Stimulated activated naive CD8-positive, alpha-beta T cell treated with anti-CD3 and anti-CD28 coated beads, Interleukin-15, amount 100 ng/mL, for 72 hours (primary cell): ENCODE results near the gene CHI3L1.

ENCODE experiments used
- ATAC-seq: fragments of 150-1000 bp; cut with Tn5 transposase; 2 replicates; pipeline ENCODE4 v1.10.0; 2021; ENCODE audit warnings: mild to moderate bottlenecking, moderate library complexity
- DNase-seq, 2 donors: peaks; one replicate each; pipeline ENCODE4 v3.0.0; 2021 to 2022
- H3K27ac Mint-ChIP-seq, 2 donors: one replicate each; pipeline ENCODE4 v1.8.0; 2022; ENCODE audit warnings: mild to moderate bottlenecking in 2 of 2, mixed read lengths in 2 of 2, moderate library complexity in 2 of 2
- H3K27me3 Mint-ChIP-seq: one replicate; pipeline ENCODE4 v1.8.0; 2022; ENCODE audit warnings: mixed read lengths
- H3K4me1 Mint-ChIP-seq: one replicate; pipeline ENCODE4 v1.8.0; 2022; ENCODE audit warnings: mild to moderate bottlenecking, mixed read lengths
- H3K4me3 Mint-ChIP-seq, 2 donors: one replicate each; pipeline ENCODE4 v1.8.0; 2022; ENCODE audit warnings: mild to moderate bottlenecking in 2 of 2, mixed read lengths in 2 of 2, moderate library complexity in 1 of 2
- H3K9me3 Mint-ChIP-seq, 2 donors: one replicate each; pipeline ENCODE4 v1.8.0; 2022; ENCODE audit warnings: mixed read lengths in 2 of 2

CHI3L1 gene

GRCh38 chr1:203213126-203213525, 26.6 kb upstream of the CHI3L1 start:
- H3K27me3 Mint-ChIP-seq = peaks cover 19% of the 10 kb centered on the region

DNA sequence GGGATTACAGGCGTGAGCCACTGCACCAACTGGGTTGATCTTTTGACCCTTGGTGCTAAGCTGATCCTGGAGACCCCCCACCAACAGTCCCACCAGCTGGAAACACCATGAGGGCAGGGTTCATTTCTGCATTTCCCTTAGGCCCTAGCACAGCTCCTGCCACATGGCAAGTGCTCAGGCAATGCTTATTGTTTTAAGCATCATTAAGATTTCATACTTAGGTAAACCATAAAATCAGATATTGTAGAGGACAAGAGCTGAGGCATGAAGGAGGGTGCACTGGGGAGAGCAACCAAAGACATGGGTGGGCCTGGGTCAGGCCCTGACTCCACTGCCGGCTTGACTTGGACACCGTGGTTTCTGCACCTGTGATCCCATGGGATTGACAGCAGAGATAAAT, 25.3 kb upstream of the CHI3L1 start:
- Mint-ChIP-seq H3K9me3 (no peaks in the 10 kb centered on the region), H3K4me1 (peaks cover 5% of the 10 kb centered on the region), H3K27ac (no peak overlapping the region), H3K27me3 (peaks cover 10% of the 10 kb centered on the region), H3K4me3 (no peak overlapping the region)
- no peak for DNase-seq
- no peak for ATAC-seq

More at GRCh38 chr1:203213126-203213525, 26.6 kb upstream of the CHI3L1 start:
- H3K27ac Mint-ChIP-seq = no peak overlapping the region
- no peaks in the 10 kb centered on the region for H3K9me3 Mint-ChIP-seq
- H3K4me1 Mint-ChIP-seq = peaks cover 5% of the 10 kb centered on the region
- ATAC-seq (no peak), DNase-seq (no peak)
- no peak overlapping the region for H3K4me3 Mint-ChIP-seq

DNA sequence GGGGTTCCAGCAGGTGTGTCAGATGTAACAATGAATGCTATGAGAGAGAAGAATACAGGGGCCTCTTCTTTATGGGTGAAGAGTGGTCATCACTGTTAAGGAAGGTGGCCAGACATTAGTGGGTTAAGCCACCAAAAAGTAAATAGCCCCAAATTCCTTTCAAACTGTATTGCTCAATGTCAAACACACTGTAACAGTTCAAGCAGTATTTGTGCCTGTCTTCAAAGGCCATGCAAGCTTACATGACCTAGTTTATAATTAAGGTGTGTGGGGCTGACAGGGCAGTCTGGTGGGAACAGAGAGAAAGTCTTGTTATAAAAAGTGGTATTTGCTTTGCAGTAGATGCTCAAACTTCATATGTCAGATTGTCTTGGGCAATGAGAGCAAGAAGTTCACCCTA, 24.5 kb upstream of the CHI3L1 start:
- Mint-ChIP-seq H3K4me1 (peaks cover 5% of the 10 kb centered on the region), H3K27me3 (peaks cover 2% of the 10 kb centered on the region), H3K4me3 (no peak overlapping the region), H3K9me3 (no peaks in the 10 kb centered on the region), H3K27ac (no peak overlapping the region)
- no peak for DNase-seq
- ATAC-seq = no peak

GRCh38 chr1:203210350-203210749, 23.8 kb upstream of the CHI3L1 start:
- Mint-ChIP-seq H3K4me1 (peaks cover 5% of the 10 kb centered on the region), H3K27ac (no peak overlapping the region), H3K9me3 (no peaks in the 10 kb centered on the region), H3K4me3 (no peak overlapping the region), H3K27me3 (no peaks in the 10 kb centered on the region)
- ATAC-seq (no peak), DNase-seq (no peak)

GRCh38 chr1:203208181-203208580, 21.7 kb upstream of the CHI3L1 start:
- peaks cover 1% of the 10 kb centered on the region for H3K27me3 Mint-ChIP-seq
- ATAC-seq (no peak), DNase-seq (no peak)
- no peaks in the 10 kb centered on the region for H3K9me3 Mint-ChIP-seq
- no peaks in the 10 kb centered on the region for H3K4me1 Mint-ChIP-seq
- no peak overlapping the region for H3K27ac Mint-ChIP-seq
- H3K4me3 Mint-ChIP-seq = no peak overlapping the region

DNA sequence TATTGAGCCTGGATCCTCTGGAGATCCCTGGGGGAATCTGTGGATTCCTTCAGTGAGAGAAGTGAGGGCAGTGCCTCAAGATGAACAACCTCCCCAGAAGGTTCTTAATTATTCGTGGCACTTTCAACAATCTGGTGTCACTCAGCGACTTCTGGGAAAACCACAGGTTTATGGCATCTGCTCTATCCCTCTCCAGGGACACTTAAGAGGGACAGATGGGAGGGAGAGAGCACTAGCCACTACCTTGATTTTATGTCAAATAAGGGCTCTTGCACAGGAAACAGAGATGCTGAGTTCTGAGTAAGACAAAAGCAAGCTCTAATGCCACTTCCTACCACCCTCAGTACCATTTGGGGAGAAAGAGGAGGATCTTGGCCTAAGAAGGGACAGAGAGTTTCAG, 21.2 kb upstream of the CHI3L1 start:
- DNase-seq (no peak), ATAC-seq (no peak)
- no peak overlapping the region for H3K4me3 Mint-ChIP-seq

GRCh38 chr1:203206129-203206687, 19.7 kb upstream of the CHI3L1 start:
- DNase-seq (no peak), ATAC-seq (no peak)
- H3K4me3 Mint-ChIP-seq = no peak overlapping the region
- H3K9me3 Mint-ChIP-seq = no peaks in the 10 kb centered on the region
- H3K27ac Mint-ChIP-seq = no peak overlapping the region
- H3K27me3 Mint-ChIP-seq = peaks cover 18% of the 10 kb centered on the region
- H3K4me1 Mint-ChIP-seq = no peaks in the 10 kb centered on the region

More for the DNA sequence above, 21.2 kb upstream of the CHI3L1 start:
- Mint-ChIP-seq H3K27me3 (peaks cover 6% of the 10 kb centered on the region), H3K9me3 (no peaks in the 10 kb centered on the region), H3K27ac (no peak overlapping the region), H3K4me1 (no peaks in the 10 kb centered on the region)

- H3K4me3 Mint-ChIP-seq = no peak overlapping the region
- no peak overlapping the region for H3K27ac Mint-ChIP-seq
- no peaks in the 10 kb centered on the region for H3K4me1 Mint-ChIP-seq
- H3K9me3 Mint-ChIP-seq = no peaks in the 10 kb centered on the region
- no peak for ATAC-seq
- no peak for DNase-seq
- H3K27me3 Mint-ChIP-seq = peaks cover 27% of the 10 kb centered on the region
These were observed 18.3 kb upstream of the CHI3L1 start for GRCh38 chr1:203204756-203205155.

DNA sequence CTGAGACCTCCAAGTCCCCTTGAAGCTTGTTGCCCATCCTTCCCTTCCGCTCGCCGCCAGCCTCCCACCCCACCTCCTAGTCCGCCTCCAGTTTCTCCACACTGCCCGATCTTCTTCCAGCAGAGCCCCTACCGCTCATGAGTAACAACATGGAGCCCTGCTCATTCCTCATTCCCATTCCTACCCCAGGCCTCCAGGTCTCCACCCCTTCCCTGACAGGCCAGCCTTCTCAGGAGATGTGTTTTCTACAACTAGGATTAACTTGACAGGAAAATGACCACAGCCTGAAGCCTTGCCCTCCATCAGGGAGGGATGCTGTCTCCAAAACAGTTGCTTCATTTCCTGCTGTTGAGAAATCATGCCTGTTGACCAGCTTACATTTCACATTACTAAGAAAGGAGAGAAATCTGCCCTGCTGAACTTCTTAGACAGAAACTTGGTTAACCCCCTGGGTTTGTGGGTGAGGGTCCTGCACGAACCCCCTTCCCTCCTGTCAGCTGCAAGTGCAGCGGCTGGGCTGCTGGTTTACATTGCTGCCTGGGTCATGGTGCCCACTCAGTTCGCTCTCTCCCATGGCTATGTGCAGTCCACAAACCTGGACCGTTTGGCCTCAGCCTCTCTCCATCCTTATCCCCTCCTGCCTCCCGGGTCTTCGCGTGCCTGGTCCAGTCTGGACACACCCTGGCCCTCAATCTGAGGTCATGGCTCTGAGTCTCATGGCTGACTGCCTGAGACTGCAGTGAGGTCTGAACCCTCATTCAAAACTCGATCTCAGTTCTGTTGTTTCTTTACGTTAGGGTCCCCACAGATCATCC, 16.1 kb upstream of the CHI3L1 start:
- Mint-ChIP-seq H3K4me3 (no peak overlapping the region), H3K4me1 (peaks cover 3% of the 10 kb centered on the region), H3K27me3 (peaks cover 36% of the 10 kb centered on the region), H3K27ac (peak overlapping the region in 1 of 2 donors; percentile 86), H3K9me3 (no peaks in the 10 kb centered on the region)
- DNase-seq (no peak), ATAC-seq (no peak)

- peaks cover 45% of the 10 kb centered on the region for H3K27me3 Mint-ChIP-seq
- H3K4me1 Mint-ChIP-seq = peaks cover 8% of the 10 kb centered on the region
- ATAC-seq (no peak), DNase-seq (no peak)
- H3K4me3 Mint-ChIP-seq = no peak overlapping the region
- H3K9me3 Mint-ChIP-seq = no peaks in the 10 kb centered on the region
- H3K27ac Mint-ChIP-seq = peak overlapping the region in 1 of 2 donors; percentile 59
These were observed 15.2 kb upstream of the CHI3L1 start for GRCh38 chr1:203201516-203202205.

- no peak for DNase-seq
- ATAC-seq = no peak
- Mint-ChIP-seq H3K9me3 (no peaks in the 10 kb centered on the region), H3K4me3 (no peak overlapping the region), H3K4me1 (peaks cover 8% of the 10 kb centered on the region), H3K27ac (no peak overlapping the region), H3K27me3 (peaks cover 45% of the 10 kb centered on the region)
These were observed 14.4 kb upstream of the CHI3L1 start for GRCh38 chr1:203200916-203201315.

DNA sequence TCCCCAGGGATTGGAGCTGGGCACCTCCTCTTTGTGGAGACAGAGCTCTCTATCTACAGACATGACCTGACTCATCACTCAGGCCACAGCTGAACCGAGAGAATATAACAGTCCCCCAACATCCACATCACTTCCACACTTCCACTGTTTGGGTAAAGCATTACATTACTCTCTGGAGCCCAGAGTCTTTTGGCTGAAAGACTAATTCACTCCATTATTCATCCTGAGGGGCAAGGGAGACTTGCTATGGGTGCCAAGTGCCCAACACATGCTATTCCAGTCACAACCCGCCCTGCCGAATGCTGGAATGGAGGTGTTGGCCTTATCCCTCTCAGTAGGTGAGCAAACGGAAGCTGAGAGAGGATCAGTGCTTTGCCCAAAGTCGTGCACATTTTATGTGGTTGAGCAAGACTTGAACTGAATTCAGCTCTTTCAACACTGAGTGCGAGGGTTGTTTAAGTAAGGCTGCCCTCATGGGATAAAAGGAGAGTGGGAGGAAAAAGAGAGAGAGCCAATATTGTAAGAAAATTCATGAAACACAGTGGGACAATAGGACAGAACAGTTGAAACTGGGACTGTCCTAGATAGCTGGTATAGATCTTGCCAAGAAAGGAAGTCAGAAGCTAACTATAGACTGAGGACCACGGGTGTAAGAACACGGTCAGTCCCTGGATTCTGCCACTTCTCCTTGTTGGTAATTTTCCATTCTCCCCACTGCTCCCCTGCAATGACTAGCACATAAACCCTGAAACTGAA, 13.5 kb upstream of the CHI3L1 start:
- H3K27ac Mint-ChIP-seq = no peak overlapping the region
- ATAC-seq (no peak), DNase-seq (no peak)
- no peak overlapping the region for H3K4me3 Mint-ChIP-seq
- no peaks in the 10 kb centered on the region for H3K9me3 Mint-ChIP-seq
- H3K4me1 Mint-ChIP-seq = peaks cover 8% of the 10 kb centered on the region
- H3K27me3 Mint-ChIP-seq = peaks cover 45% of the 10 kb centered on the region

- no peak for ATAC-seq
- peaks cover 45% of the 10 kb centered on the region for H3K27me3 Mint-ChIP-seq
- DNase-seq = no peak
- H3K9me3 Mint-ChIP-seq = no peaks in the 10 kb centered on the region
- H3K4me3 Mint-ChIP-seq = no peak overlapping the region
- H3K4me1 Mint-ChIP-seq = peaks cover 8% of the 10 kb centered on the region
- H3K27ac Mint-ChIP-seq = no peak overlapping the region
These were observed 12.9 kb upstream of the CHI3L1 start for GRCh38 chr1:203199481-203199815.

DNA sequence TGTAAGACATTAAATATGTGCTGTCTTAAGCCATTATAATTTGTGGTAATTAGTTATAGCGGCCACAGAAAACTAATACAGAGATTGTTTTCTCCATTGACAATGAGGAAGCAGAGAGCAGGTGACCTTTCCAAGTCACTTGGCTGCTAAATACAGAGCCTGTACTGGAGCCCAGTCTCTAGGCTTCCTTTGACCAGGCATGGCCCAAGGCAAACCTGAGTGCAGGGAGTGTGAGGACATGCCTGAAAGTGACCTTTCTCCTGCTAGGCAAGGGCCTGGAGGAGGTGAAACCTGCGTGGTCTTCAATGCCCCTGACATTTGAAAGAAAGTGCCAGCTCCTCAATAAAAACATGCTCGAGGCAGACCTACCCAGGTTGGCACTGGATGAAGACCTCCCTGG, 12.5 kb upstream of the CHI3L1 start:
- Mint-ChIP-seq H3K27me3 (peaks cover 45% of the 10 kb centered on the region), H3K27ac (no peak overlapping the region)
- ATAC-seq = no peak

DNA sequence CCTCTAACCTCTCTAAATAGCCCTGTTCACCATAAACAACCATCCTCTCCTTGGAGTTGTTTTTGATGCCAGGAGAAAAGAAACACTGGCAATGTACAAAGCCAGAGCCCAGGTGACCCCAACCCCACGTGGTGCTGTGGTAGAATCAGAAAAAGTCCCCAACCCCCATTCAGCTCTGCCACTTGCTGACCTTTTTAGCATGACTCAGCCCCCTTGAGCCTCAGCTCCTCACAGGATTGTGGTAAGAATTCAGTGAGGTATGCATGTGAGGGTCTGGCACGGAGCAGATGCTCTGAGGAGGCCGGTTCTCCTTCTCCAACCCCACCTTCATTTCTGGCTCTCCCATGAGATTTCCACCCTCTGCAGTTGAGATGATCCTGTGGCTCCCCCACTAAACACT, 11.1 kb upstream of the CHI3L1 start:
- H3K4me1 Mint-ChIP-seq = peaks cover 8% of the 10 kb centered on the region
- peak overlapping the region; percentile 2 to 35 for H3K27ac Mint-ChIP-seq
- no peaks in the 10 kb centered on the region for H3K9me3 Mint-ChIP-seq
- peaks cover 38% of the 10 kb centered on the region for H3K27me3 Mint-ChIP-seq
- H3K4me3 Mint-ChIP-seq = no peak overlapping the region
- ATAC-seq (no peak), DNase-seq (no peak)

More for the DNA sequence above, 12.5 kb upstream of the CHI3L1 start:
- Mint-ChIP-seq H3K9me3 (no peaks in the 10 kb centered on the region), H3K4me3 (no peak overlapping the region), H3K4me1 (peaks cover 8% of the 10 kb centered on the region)
- DNase-seq = no peak

- H3K27me3 Mint-ChIP-seq = peaks cover 29% of the 10 kb centered on the region
- H3K4me3 Mint-ChIP-seq = no peak overlapping the region
- peaks cover 8% of the 10 kb centered on the region for H3K4me1 Mint-ChIP-seq
- ATAC-seq (no peak), DNase-seq (no peak)
- no peaks in the 10 kb centered on the region for H3K9me3 Mint-ChIP-seq
- no peak overlapping the region for H3K27ac Mint-ChIP-seq
These were observed 9.9 kb upstream of the CHI3L1 start for GRCh38 chr1:203196371-203196770.
